OCI-LY3 (cell line): ENCODE measurements around the gene GRIK2.

ENCODE experiments used
- H2AFZ ChIP-seq: fragments of 200-600, 300-600 bp; shearing (Covaris generic); 2 replicates; pipeline ENCODE4 v1.6.0; 2014; ENCODE audit warnings: antibody characterized with exemption, low read depth, low read length
- H3K27ac ChIP-seq: fragments of 200-600, 300-600 bp; sonication (generic); 2 replicates; pipeline ENCODE4 v1.5.1; 2014; ENCODE audit warnings: mild to moderate bottlenecking, low read length, moderate library complexity, mixed read lengths
- H3K27me3 ChIP-seq: fragments of 200-600, 300-600 bp; sonication (generic); 2 replicates; pipeline ENCODE4 v1.6.1; 2014; ENCODE audit warnings: low read depth, low read length, mixed read lengths
- H3K36me3 ChIP-seq: fragments of 200-600, 300-600 bp; sonication (generic); replicated peaks from 2 replicates; pipeline ENCODE3; 2014; ENCODE audit warnings: low read depth, low read length, mixed read lengths
- H3K4me1 ChIP-seq: fragments of 300-600, 200-600 bp; sonication (generic); 2 replicates; pipeline ENCODE4 v1.6.1; 2014; ENCODE audit warnings: low read length, mixed read lengths
- H3K4me2 ChIP-seq: fragments of 200-600, 300-600 bp; sonication (generic); 2 replicates; pipeline ENCODE4 v1.6.1; 2014; ENCODE audit warnings: low read length, mixed read lengths
- H3K4me3 ChIP-seq: fragments of 300-600, 200-600 bp; sonication (generic); 2 replicates; pipeline ENCODE4 v1.5.1; 2014; ENCODE audit warnings: antibody characterized with exemption, mild to moderate bottlenecking, low read length, moderate library complexity
- H3K79me2 ChIP-seq: fragments of 300-600, 200-600 bp; shearing (Covaris generic); 2 replicates; pipeline ENCODE4 v1.6.1; 2014; ENCODE audit warnings: mild to moderate bottlenecking, low read length, mixed read lengths
- H3K9ac ChIP-seq: fragments of 300-600, 200-600 bp; shearing (Covaris generic); 2 replicates; pipeline ENCODE4 v1.6.0; 2014; ENCODE audit warnings: mild to moderate bottlenecking, low read length, moderate library complexity
- H3K9me3 ChIP-seq: fragments of 200-600, 300-600 bp; shearing (Covaris generic); 2 replicates; pipeline ENCODE4 v1.6.1; 2014; ENCODE audit warnings: low read length, mixed read lengths; ENCODE audit not compliant: insufficient read depth
- H4K20me1 ChIP-seq: fragments of 200-600, 300-600 bp; sonication (generic); 2 replicates; pipeline ENCODE4 v1.6.1; 2016; ENCODE audit warnings: low read length, mixed read lengths; ENCODE audit not compliant: insufficient read depth
- CTCF ChIP-seq: fragments of 200-600, 300-600 bp; sonication (generic); IDR thresholded peaks from 2 replicates; pipeline ENCODE4 v1.5.1; 2014; ENCODE audit warnings: antibody characterized with exemption, low read length, low read depth
- EZH2phosphoT487 ChIP-seq: fragments of 200-600 bp; shearing (Covaris generic); IDR thresholded peaks from 2 replicates; pipeline ENCODE4 v1.6.1; 2018; ENCODE audit warnings: antibody characterized with exemption, mixed run types, low read depth

Gene GRIK2

DNA sequence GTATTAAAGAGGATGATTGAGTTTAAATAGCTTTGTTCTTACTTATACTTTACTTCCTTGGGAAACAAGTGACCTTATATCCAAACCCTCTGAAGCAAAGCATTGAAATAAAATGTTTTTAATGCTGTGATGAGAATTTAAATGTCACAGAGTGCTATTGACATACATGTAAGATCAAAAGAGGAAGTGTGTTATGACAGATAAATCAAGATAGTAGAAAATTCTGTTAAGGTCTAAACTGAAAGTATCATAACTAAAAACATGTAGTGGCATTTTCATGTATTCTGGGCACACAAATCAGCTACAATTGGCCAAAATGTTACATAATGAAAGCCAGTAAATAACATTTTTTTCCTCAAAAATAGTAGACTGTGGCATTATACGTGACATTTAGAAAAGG is 318.0 kb downstream of the GRIK2 start:
- no peak overlapping the region for H3K4me3 ChIP-seq
- no peaks in the 10 kb centered on the region for H3K79me2 ChIP-seq
- H3K4me1 ChIP-seq, result peaks cover 8% of the 10 kb centered on the region
- no peaks in the 10 kb centered on the region for H3K9me3 ChIP-seq
- no peak overlapping the region; the same call in 1 of the 2 replicates for H2AFZ ChIP-seq
- peak overlapping the region; percentile 36 for H3K4me2 ChIP-seq
- H3K9ac ChIP-seq, result no peak overlapping the region
- H3K36me3 ChIP-seq, result no peaks in the 10 kb centered on the region
- no peak overlapping the region for H3K27ac ChIP-seq
- TF ChIP-seq CTCF (no peak), EZH2phosphoT487 (no peak)
- no peaks in the 10 kb centered on the region for H4K20me1 ChIP-seq
- no peaks in the 10 kb centered on the region for H3K27me3 ChIP-seq

DNA sequence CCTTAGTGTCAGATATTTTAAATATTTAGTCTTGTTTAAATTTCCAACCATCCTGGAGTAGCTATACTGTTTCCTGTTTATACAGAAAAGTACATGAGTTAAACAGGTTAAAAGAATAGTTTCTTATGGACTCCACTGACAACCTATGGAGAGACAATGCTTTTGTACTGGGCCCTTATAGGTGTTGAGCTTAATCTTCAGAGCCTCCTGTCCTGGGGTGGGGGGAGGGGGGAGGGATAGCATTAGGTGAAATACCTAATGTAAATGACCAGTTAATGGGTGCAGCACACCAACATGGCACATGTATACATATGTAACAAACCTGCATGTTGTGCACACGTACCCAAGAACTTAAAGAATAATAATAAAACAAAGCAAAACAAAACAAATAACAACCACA is 322.9 kb downstream of the GRIK2 start:
- Histone ChIP-seq H3K4me2 (no peak overlapping the region), H2AFZ (no peak overlapping the region), H3K9ac (no peak overlapping the region), H4K20me1 (no peaks in the 10 kb centered on the region), H3K36me3 (no peaks in the 10 kb centered on the region), H3K4me3 (no peak overlapping the region), H3K27me3 (no peaks in the 10 kb centered on the region), H3K9me3 (no peaks in the 10 kb centered on the region), H3K4me1 (peaks cover 7% of the 10 kb centered on the region), H3K27ac (no peak overlapping the region), H3K79me2 (no peaks in the 10 kb centered on the region)
- TF ChIP-seq EZH2phosphoT487, result no peak
- TF ChIP-seq CTCF, result no peak

DNA sequence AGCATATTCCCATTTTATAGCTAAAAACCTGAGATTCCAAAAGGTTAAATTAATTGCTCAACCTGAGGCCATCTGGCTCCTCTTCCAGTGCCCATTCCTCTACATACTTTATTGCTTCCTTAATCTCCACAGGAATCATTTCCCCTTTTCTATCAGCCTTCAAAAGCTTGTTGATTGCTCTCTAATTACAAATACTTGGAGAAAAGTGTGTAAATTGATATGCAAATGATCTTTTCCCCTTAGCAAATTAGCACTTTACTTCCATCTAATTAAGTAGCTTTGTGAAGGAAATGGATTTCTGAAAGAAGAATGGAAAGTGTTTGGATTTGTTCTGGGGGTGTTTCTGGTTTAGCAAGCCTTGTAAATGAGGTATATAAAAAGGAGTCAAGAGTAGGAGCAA is 323.3 kb downstream of the GRIK2 start:
- Histone ChIP-seq H3K4me1 (peaks cover 3% of the 10 kb centered on the region; the same call in 1 of the 2 replicates), H3K4me3 (no peak overlapping the region), H2AFZ (no peak overlapping the region)

GRCh38 chr6:101719521-101719920 is 326.0 kb downstream of the GRIK2 start:
- Histone ChIP-seq H3K9me3 (no peaks in the 10 kb centered on the region), H3K4me1 (no peaks in the 10 kb centered on the region), H2AFZ (no peak overlapping the region), H3K27ac (no peak overlapping the region), H3K4me2 (no peak overlapping the region), H3K4me3 (no peak overlapping the region), H3K79me2 (no peaks in the 10 kb centered on the region), H3K36me3 (no peaks in the 10 kb centered on the region), H3K27me3 (no peaks in the 10 kb centered on the region), H3K9ac (no peak overlapping the region), H4K20me1 (no peaks in the 10 kb centered on the region)
- no peak for TF ChIP-seq CTCF
- TF ChIP-seq EZH2phosphoT487, result no peak

More for the DNA sequence above, 323.3 kb downstream of the GRIK2 start:
- Histone ChIP-seq H3K27me3 (no peaks in the 10 kb centered on the region), H3K9ac (no peak overlapping the region), H3K36me3 (no peaks in the 10 kb centered on the region), H3K9me3 (no peaks in the 10 kb centered on the region), H3K79me2 (no peaks in the 10 kb centered on the region), H3K4me2 (no peak overlapping the region), H3K27ac (no peak overlapping the region), H4K20me1 (no peaks in the 10 kb centered on the region)
- TF ChIP-seq EZH2phosphoT487 (no peak), CTCF (no peak)
